ENCODE data around the gene RAB13.
"Not testable (repeated sequence)": the region's sequence is repeated elsewhere in the genome, so short reads cannot be mapped to it uniquely, and the experiment has no call there.

Gene RAB13

DNA sequence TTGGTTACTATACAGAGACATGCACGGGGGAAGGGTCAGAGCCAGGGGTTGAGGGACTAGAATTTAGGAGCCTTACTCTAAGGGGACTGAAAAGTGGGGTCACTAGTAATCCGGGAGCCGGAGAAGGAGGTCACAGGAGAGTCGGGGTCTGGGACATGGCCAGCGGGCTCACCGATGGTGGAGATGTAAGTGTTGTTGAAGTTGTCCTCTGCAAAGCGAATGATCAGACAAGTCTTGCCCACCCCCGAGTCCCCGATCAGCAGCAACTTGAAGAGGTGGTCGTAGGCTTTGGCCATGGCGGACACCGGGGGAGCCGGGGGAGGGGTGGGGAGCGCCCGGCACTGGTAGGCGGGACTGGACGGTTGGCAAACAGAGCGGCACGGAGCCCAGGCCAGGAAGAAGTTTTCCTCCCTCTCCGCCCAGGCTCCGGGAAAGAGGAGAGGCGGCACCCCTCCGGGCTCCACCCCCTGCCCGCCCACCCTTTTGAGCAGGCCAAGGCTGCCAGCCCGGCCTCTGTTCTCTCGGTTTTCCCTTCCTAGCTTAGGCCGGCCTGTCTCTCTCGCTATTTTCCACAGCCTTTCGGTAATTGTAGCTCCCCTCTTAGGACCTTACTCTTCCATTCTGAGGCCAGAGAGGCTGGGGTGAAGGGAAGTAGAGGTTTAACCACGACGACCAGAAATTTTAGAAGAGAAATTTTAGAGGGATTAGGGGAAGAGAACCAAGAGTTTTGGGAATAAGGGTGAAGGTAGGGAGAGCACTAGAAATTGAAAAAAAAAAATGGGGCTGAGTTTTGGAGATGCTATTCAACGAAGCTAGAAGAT, at the start of gene RAB13:
TSS of gene RAB13 (minus strand) at position 399 of the 821 bp plus-strand sequence. CDS start at position 296, 103 bp downstream.
- Mint-ChIP-seq H3K9me3 (peaks cover 3% of the 10 kb centered on the region), H3K27me3 (ENCODE audit: low read depth, poor library complexity) (no peaks in the 10 kb centered on the region), H3K36me3 (ENCODE audit: low read depth) (peaks cover 37% of the 10 kb centered on the region), H3K27ac (peak within 1 kb of the TSS; percentile 64), H3K4me3 (peak within 1 kb of the TSS; percentile 97), H3K4me1 (peaks cover 41% of the 10 kb centered on the region)
- TF ChIP-seq, protein P1, sequence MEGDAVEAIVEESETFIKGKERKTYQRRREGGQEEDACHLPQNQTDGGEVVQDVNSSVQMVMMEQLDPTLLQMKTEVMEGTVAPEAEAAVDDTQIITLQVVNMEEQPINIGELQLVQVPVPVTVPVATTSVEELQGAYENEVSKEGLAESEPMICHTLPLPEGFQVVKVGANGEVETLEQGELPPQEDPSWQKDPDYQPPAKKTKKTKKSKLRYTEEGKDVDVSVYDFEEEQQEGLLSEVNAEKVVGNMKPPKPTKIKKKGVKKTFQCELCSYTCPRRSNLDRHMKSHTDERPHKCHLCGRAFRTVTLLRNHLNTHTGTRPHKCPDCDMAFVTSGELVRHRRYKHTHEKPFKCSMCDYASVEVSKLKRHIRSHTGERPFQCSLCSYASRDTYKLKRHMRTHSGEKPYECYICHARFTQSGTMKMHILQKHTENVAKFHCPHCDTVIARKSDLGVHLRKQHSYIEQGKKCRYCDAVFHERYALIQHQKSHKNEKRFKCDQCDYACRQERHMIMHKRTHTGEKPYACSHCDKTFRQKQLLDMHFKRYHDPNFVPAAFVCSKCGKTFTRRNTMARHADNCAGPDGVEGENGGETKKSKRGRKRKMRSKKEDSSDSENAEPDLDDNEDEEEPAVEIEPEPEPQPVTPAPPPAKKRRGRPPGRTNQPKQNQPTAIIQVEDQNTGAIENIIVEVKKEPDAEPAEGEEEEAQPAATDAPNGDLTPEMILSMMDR (IDR thresholded peaks at IDR 0.05), result no peak
- peak; percentile 84 for DNase-seq

DNA sequence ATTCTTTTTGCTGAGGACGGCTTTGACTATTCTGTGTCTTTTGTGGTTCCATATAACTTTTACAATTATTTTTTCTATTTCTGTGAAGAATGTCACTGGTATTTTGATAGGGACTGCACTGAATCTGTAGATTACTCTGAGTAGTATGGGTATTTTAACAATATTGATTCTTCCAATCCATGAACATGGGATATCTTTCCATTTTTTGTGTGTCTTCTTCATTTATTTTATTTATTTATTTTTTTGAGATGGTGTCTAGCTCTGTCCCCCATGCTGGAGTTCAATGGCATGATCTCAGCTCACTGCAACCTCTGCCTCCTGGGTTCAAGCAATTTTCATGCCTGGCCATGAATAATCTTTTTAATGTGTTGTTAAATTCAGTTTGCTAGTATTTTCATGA, 47.6 kb upstream of the RAB13 start:
- H3K4me1 Mint-ChIP-seq; H3K9me3 Mint-ChIP-seq; H3K36me3 Mint-ChIP-seq (ENCODE audit: low read depth); H3K27ac Mint-ChIP-seq; DNase-seq; H3K4me3 Mint-ChIP-seq: not testable (repeated sequence)
- peaks cover 37% of the 10 kb centered on the region for H3K27me3 Mint-ChIP-seq (ENCODE audit: low read depth, poor library complexity)

DNA sequence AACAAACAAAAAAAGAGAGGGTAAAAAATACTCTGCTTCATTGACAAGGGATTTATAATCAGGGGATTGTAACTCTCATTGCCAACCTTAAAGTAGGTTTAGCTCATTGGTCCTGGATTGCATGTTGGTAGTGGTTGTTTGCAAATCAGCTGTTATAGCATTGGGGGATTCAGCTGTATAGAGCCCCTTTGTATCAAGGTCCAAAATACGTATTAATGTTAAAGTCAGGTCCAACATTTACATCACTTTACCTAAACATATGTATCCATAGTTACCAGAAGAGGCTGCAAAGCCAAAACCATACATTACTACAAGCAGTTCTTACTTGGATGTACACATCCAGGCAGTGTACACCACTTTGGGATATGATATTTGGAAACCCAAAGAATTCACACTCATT, 33.8 kb upstream of the RAB13 start:
- DNase-seq, result no peak
- TF ChIP-seq, protein P1 (IDR thresholded peaks at IDR 0.05), result no peak
- Mint-ChIP-seq H3K27me3 (ENCODE audit: low read depth, poor library complexity) (peaks cover 10% of the 10 kb centered on the region), H3K4me1 (no peaks in the 10 kb centered on the region), H3K36me3 (ENCODE audit: low read depth) (no peaks in the 10 kb centered on the region), H3K4me3 (no peak overlapping the region), H3K9me3 (no peaks in the 10 kb centered on the region), H3K27ac (no peak overlapping the region)

DNA sequence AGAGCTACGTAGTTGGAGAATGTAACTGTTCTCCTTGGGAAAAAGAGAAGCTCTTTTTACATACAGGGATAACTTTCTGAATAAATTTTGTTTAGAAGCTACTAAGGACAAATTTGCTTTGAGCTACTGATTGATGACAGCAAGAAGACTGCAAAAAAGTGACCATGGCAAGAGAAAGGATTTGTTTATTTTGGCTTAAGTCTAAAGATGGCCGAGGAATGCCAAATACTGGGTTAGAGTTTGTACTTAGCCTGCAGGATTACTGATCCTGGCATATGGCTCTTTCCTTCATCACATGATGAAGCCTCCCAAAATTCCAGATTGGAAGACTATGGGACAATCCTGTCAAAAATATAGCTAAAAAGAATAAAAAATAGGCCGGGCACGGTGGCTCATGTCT, 33.1 kb upstream of the RAB13 start:
- Mint-ChIP-seq H3K9me3 (no peaks in the 10 kb centered on the region), H3K4me3 (no peak overlapping the region), H3K27ac (no peak overlapping the region), H3K4me1 (no peaks in the 10 kb centered on the region), H3K27me3 (ENCODE audit: low read depth, poor library complexity) (peaks cover 10% of the 10 kb centered on the region), H3K36me3 (ENCODE audit: low read depth) (no peaks in the 10 kb centered on the region)
- no peak for DNase-seq
- TF ChIP-seq, protein P1 (IDR thresholded peaks at IDR 0.05), result no peak

DNA sequence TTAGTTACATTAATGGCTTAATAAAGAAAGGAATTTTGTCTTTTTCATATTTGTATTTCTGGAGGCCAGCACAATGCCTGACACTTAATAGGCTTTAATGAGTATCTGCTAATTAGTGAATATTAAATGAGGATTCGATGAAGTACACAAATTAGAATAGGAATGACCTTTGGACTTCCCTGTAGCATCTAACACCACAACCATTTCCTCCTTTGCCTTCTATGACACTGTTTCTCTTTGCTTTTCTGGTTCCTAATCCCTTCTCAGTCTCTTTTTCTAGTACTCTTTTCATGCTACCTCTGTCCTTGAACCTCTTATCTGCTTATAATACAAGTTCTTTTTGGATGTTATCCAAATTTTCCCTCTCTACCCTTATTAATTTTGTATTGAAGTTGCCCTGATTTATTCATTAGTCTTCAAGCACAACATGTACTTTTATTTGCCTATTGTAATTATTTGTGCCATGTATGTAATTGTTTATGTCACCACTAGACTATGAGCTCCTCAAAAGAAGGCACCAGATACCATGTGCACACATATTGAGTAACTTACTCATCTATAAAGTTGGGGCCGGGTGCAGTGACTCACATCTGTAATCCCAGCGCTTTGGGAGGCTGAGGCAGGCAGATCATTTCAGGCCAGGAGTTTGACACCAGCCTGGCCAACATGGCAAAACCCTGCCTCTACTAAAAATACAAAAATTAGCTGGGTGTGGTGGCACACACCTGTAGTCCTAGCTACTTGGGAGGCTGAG, 28.2 kb upstream of the RAB13 start:
- H3K36me3 Mint-ChIP-seq (ENCODE audit: low read depth), result no peaks in the 10 kb centered on the region
- H3K27ac Mint-ChIP-seq, result no peak overlapping the region
- DNase-seq, result no peak
- H3K9me3 Mint-ChIP-seq, result no peaks in the 10 kb centered on the region
- TF ChIP-seq, protein P1 (IDR thresholded peaks at IDR 0.05), result no peak
- H3K27me3 Mint-ChIP-seq (ENCODE audit: low read depth, poor library complexity), result peaks cover 10% of the 10 kb centered on the region
- H3K4me1 Mint-ChIP-seq, result no peaks in the 10 kb centered on the region
- no peak overlapping the region for H3K4me3 Mint-ChIP-seq

DNA sequence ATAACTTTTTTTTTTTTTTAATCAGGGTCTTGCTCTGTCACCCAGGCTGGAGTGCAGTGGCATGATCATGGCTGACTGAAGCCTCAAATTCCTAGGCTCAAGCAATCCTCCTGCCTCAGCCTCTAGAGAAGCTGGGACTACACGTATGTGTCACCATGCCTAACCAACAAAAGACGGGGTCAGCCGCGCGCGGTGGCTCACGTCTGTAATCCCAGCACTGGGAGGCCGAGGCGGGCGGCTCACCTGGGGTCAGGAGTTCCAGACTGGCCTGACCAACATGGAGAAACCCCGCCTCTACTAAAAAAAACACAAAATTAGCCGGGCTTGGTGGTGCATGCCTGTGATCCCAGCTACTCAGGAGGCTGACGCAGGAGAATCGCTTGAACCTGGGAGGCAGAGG, 26.4 kb upstream of the RAB13 start:
- not testable (repeated sequence) for H3K36me3 Mint-ChIP-seq (ENCODE audit: low read depth); H3K4me1 Mint-ChIP-seq; H3K4me3 Mint-ChIP-seq; H3K27ac Mint-ChIP-seq; DNase-seq; H3K9me3 Mint-ChIP-seq; H3K27me3 Mint-ChIP-seq (ENCODE audit: low read depth, poor library complexity)
